IMR-90 (cell line): ENCODE results near the gene NMBR. TPM values are rescaled to one million over a fixed set of nuclear protein-coding genes. Genes with fewer than 3 reads are reported as not detected.

Source experiments
- ATAC-seq: fragments of 200-7000 bp; cut with Tn5 transposase; 2 replicates; pipeline ENCODE4 v1.9.1; 2020; ENCODE audit warnings: low read depth, mild to moderate bottlenecking, moderate library complexity
- BruUV-seq: library from RNA; stranded (reverse); fragments of 400-500 nt; replicated peaks from 2 replicates; lab custom pipeline; 2021; lab: Mats Ljungman, UMichigan
- CTCF ChIA-PET: fragments of 300-600 bp; formaldehyde crosslinking; extraction: SDS; loops from one replicate; lab custom pipeline; 2021; ENCODE audit warnings: antibody characterized with exemption; lab: Yijun Ruan, JAX
- POLR2A ChIA-PET: fragments of 300-600 bp; sonication (Branson Sonifier 250); formaldehyde crosslinking; loops from one replicate; lab custom pipeline; 2022; ENCODE audit warnings: antibody characterized with exemption; ENCODE audit not compliant: unreplicated experiment; lab: Charles Lee
- DNase-seq: peaks from one replicate; pipeline ENCODE4 v3.0.0; 2013
- H2AFZ ChIP-seq: replicated peaks from 2 replicates; pipeline ENCODE3; 2013; ENCODE audit warnings: low read length, mild to moderate bottlenecking; ENCODE audit not compliant: poor library complexity
- H2AK5ac ChIP-seq: 2 replicates; pipeline ENCODE4 v1.6.1; 2013; ENCODE audit warnings: low read depth, low read length, inconsistent platforms
- H2AK9ac ChIP-seq: replicated peaks from 2 replicates; pipeline ENCODE3; 2013; ENCODE audit warnings: mild to moderate bottlenecking, low read depth, low read length, moderate library complexity; ENCODE audit not compliant: poor library complexity
- H2BK120ac ChIP-seq: 2 replicates; pipeline ENCODE4 v1.6.1; 2013; ENCODE audit warnings: low read depth, low read length, inconsistent platforms
- H2BK15ac ChIP-seq: 3 replicates; pipeline ENCODE4 v1.6.1; 2013; ENCODE audit warnings: low read depth, low read length, inconsistent platforms
- H2BK20ac ChIP-seq: 2 replicates; pipeline ENCODE4 v1.6.1; 2013; ENCODE audit warnings: low read depth, mild to moderate bottlenecking, inconsistent platforms, low read length, moderate library complexity
- H2BK5ac ChIP-seq: 2 replicates; pipeline ENCODE4 v1.6.1; 2013; ENCODE audit warnings: mild to moderate bottlenecking, low read depth, low read length, inconsistent platforms; ENCODE audit not compliant: poor library complexity, severe bottlenecking
- H3K14ac ChIP-seq: replicated peaks from 2 replicates; pipeline ENCODE4 v1.6.1; 2013; ENCODE audit warnings: low read depth, low read length, inconsistent platforms
- H3K18ac ChIP-seq: 2 replicates; pipeline ENCODE4 v1.6.1; 2013; ENCODE audit warnings: low read depth, low read length, control low read depth
- H3K23ac ChIP-seq: 2 replicates; pipeline ENCODE4 v1.6.1; 2013; ENCODE audit warnings: low read depth, low read length, inconsistent platforms
- H3K27ac ChIP-seq: 2 replicates; pipeline ENCODE4 v1.5.1; 2013; ENCODE audit warnings: mild to moderate bottlenecking, control low read depth, low read length; ENCODE audit not compliant: insufficient read depth
- H3K27me3 ChIP-seq: 2 replicates; pipeline ENCODE4 v1.6.1; 2013; ENCODE audit warnings: low read length; ENCODE audit not compliant: control insufficient read depth, insufficient read depth
- H3K36me3 ChIP-seq: 2 replicates; pipeline ENCODE4 v1.6.1; 2013; ENCODE audit warnings: low read length, mixed read lengths; ENCODE audit not compliant: control insufficient read depth, insufficient read depth
- H3K4ac ChIP-seq: 2 replicates; pipeline ENCODE4 v1.6.1; 2013; ENCODE audit warnings: low read depth, low read length, inconsistent platforms
- H3K4me1 ChIP-seq: 2 replicates; pipeline ENCODE4 v1.6.1; 2013; ENCODE audit warnings: low read length, mixed read lengths; ENCODE audit not compliant: control insufficient read depth, insufficient read depth
- H3K4me2 ChIP-seq: 2 replicates; pipeline ENCODE4 v1.6.1; 2013; ENCODE audit warnings: low read depth, mild to moderate bottlenecking, control low read depth, low read length, moderate library complexity
- H3K4me3 ChIP-seq: 2 replicates; pipeline ENCODE4 v1.5.1; 2013; ENCODE audit warnings: low read depth, mild to moderate bottlenecking, control low read depth, low read length, moderate library complexity; ENCODE audit not compliant: insufficient read depth
- H3K56ac ChIP-seq: 2 replicates; pipeline ENCODE4 v1.6.1; 2013; ENCODE audit warnings: low read length, inconsistent platforms; ENCODE audit not compliant: insufficient read depth; ENCODE audit errors: extremely low read depth
- H3K79me1 ChIP-seq, 2 experiments: 2 replicates each; pipeline ENCODE4 v1.6.1; 2013; ENCODE audit warnings: low read length in 2 of 2, inconsistent platforms in 1 of 2, low read depth in 1 of 2
- H3K9ac ChIP-seq: 2 replicates; pipeline ENCODE4 v1.6.1; 2013; ENCODE audit warnings: low read depth, low read length, control low read depth
- H3K9me1 ChIP-seq: 2 replicates; pipeline ENCODE4 v1.6.1; 2013; ENCODE audit warnings: low read length, inconsistent platforms; ENCODE audit not compliant: insufficient read depth
- H3K9me3 ChIP-seq: 2 replicates; pipeline ENCODE4 v1.6.1; 2013; ENCODE audit warnings: low read length; ENCODE audit not compliant: control insufficient read depth, insufficient read depth
- H4K20me1 ChIP-seq: 2 replicates; pipeline ENCODE4 v1.6.1; 2013; ENCODE audit warnings: low read length, inconsistent platforms; ENCODE audit not compliant: insufficient read depth
- H4K5ac ChIP-seq: 2 replicates; pipeline ENCODE4 v1.6.1; 2013; ENCODE audit warnings: mild to moderate bottlenecking, low read depth, low read length, control low read depth
- H4K8ac ChIP-seq, 2 experiments: 2 replicates each; pipeline ENCODE4 v1.6.1; 2013; ENCODE audit warnings: low read depth in 2 of 2, low read length in 2 of 2, control low read depth in 1 of 2, inconsistent platforms in 1 of 2
- H4K91ac ChIP-seq: 2 replicates; pipeline ENCODE4 v1.6.1; 2013; ENCODE audit warnings: low read depth, low read length, inconsistent platforms; ENCODE audit not compliant: insufficient read depth
- BHLHE40 ChIP-seq: fragments of 150-350 bp; IDR thresholded peaks from 2 replicates; pipeline ENCODE4 v1.6.1; 2016; ENCODE audit warnings: mild to moderate bottlenecking, low read depth, low read length
- CEBPB ChIP-seq: IDR thresholded peaks from 2 replicates; pipeline ENCODE4 v1.6.1; 2012; ENCODE audit warnings: low read depth, low read length, improper control_type of control experiment
- CHD1 ChIP-seq: IDR thresholded peaks from 2 replicates; pipeline ENCODE4 v1.6.1; 2012; ENCODE audit warnings: low read depth, low read length, improper control_type of control experiment
- FOS ChIP-seq: fragments of 150-350 bp; IDR thresholded peaks from 2 replicates; pipeline ENCODE4 v1.6.1; 2016; ENCODE audit warnings: low read depth, low read length
- MAFK ChIP-seq: IDR thresholded peaks from 2 replicates; pipeline ENCODE4 v1.6.1; 2012; ENCODE audit warnings: low read depth, low read length, improper control_type of control experiment
- MAZ ChIP-seq: IDR thresholded peaks from 2 replicates; pipeline ENCODE4 v1.6.1; 2012; ENCODE audit warnings: low read depth, mild to moderate bottlenecking, low read length, improper control_type of control experiment, moderate library complexity, borderline replicate concordance
- MXI1 ChIP-seq: IDR thresholded peaks from 2 replicates; pipeline ENCODE4 v1.6.1; 2012; ENCODE audit warnings: low read depth, mild to moderate bottlenecking, low read length, moderate library complexity, borderline replicate concordance
- NFE2L2 ChIP-seq: fragments of 150-350 bp; IDR thresholded peaks from 2 replicates; pipeline ENCODE4 v1.6.1; 2016; ENCODE audit warnings: low read depth, mild to moderate bottlenecking, low read length
- POLR2A ChIP-seq: IDR thresholded peaks from 2 replicates; pipeline ENCODE4 v1.6.1; 2012; ENCODE audit warnings: mild to moderate bottlenecking, low read depth, low read length
- RAD21 ChIP-seq: IDR thresholded peaks from 2 replicates; pipeline ENCODE4 v1.6.1; 2012; ENCODE audit warnings: low read length, improper control_type of control experiment
- RCOR1 ChIP-seq: IDR thresholded peaks from 2 replicates; pipeline ENCODE4 v1.6.1; 2012; ENCODE audit warnings: mild to moderate bottlenecking, low read length, improper control_type of control experiment; ENCODE audit not compliant: insufficient replicate concordance
- RFX5 ChIP-seq: IDR thresholded peaks from 2 replicates; pipeline ENCODE4 v1.8.0; 2012; ENCODE audit warnings: low read depth, mild to moderate bottlenecking, low read length, moderate library complexity
- SMC3 ChIP-seq: fragments of 150-350 bp; IDR thresholded peaks from 2 replicates; pipeline ENCODE4 v1.6.1; 2016; ENCODE audit warnings: low read depth, mild to moderate bottlenecking, antibody characterized with exemption, low read length, moderate library complexity
- dilution Hi-C: fragments of 300-500 bp; cut with HindIII; formaldehyde crosslinking; loops from one replicate; pipeline ENCODE4 v1.14.3; 2018; ENCODE audit warnings: low sequenced_read_pairs; ENCODE audit not compliant: unreplicated experiment
- in situ Hi-C: fragments of 300-500 bp; cut with MboI; formaldehyde crosslinking; loops from 3 replicates; pipeline ENCODE4 v1.14.3; 2019; ENCODE audit warnings: low sequenced_read_pairs, inconsistent platforms, mixed read lengths
- intact Hi-C: fragments of 100-400 bp; cut with micrococcal nuclease; formaldehyde crosslinking; loops from 2 replicates; pipeline ENCODE4 v1.10.0; 2022
- polyA plus RNA-seq, 3 experiments: library from polyadenylated mRNA; depleted of rRNA; stranded (reverse); fragments of >200 nt; gene quantifications; 2 replicates each; pipeline ENCODE4 v1.2.3, GENCODE V29; 2012; ENCODE audit warnings: low replicate concordance in 1 of 3
- total RNA-seq: library from RNA; depleted of rRNA; stranded (reverse); fragments of >200 nt; gene quantifications from 2 replicates; pipeline ENCODE4 v1.2.3, GENCODE V29; 2012
- TF ChIP-seq, protein P1 (sequence below): fragments of 150-350 bp; IDR thresholded peaks from 2 replicates; pipeline ENCODE4 v1.6.1; 2016; ENCODE audit warnings: low read depth, mild to moderate bottlenecking, low read length, moderate library complexity, borderline replicate concordance
- TF ChIP-seq, protein P2 (sequence below): fragments of 150-350 bp; IDR thresholded peaks from 2 replicates; pipeline ENCODE4 v1.6.1; 2017; ENCODE audit warnings: mild to moderate bottlenecking, antibody characterized with exemption, low read length, low read depth
- TF ChIP-seq, protein P3 (sequence below): conservative IDR thresholded peaks from 2 replicates; pipeline ENCODE4 v1.5.1; 2012; ENCODE audit warnings: mild to moderate bottlenecking, low read depth, low read length, improper control_type of control experiment

Gene NMBR
- total and polyA plus RNA-seq, 2 of the 4 experiments (the other 2 are of a cell fraction), result not detected

DNA sequence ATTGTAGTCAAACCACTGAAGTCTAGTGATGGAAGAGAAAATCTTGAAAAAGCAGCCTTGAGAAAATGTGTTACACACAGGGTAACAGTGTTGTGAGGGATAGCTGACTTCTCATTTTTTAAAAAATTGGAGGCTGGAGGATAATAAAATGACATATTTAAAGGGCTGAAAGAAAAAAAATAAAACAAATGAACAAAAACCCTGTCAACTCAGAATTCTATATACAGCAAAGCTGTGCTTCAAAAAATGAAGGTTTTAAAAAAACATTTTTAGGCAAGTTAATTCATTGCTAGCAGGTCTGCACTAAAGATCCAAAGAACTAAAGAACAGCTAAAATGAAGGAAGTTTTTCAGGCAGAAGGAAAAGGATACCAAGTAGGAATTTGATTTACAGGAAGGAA lies 31.2 kb upstream of the NMBR start:
- no peak overlapping the region for H3K23ac ChIP-seq
- H3K27me3 ChIP-seq, result no peaks in the 10 kb centered on the region
- no peak overlapping the region for H3K4me2 ChIP-seq
- intact Hi-C loops (no loop called here), dilution Hi-C loops (no loop called here), in situ Hi-C loops (no loop called here)
- H2BK120ac ChIP-seq, result no peak overlapping the region
- BruUV-seq, result no TSS peak
- H2AFZ ChIP-seq, result no peak overlapping the region
- no peak overlapping the region for H3K4me3 ChIP-seq
- no peak overlapping the region for H3K4ac ChIP-seq
- peaks cover 3% of the 10 kb centered on the region; the same call in 1 of the 2 replicates for H3K9me1 ChIP-seq
- H2BK15ac ChIP-seq, result no peak overlapping the region
- H2AK9ac ChIP-seq, result no peak overlapping the region
- no peak overlapping the region for H3K9ac ChIP-seq
- H3K4me1 ChIP-seq, result no peaks in the 10 kb centered on the region
- H3K36me3 ChIP-seq, result peaks cover 19% of the 10 kb centered on the region
- peaks cover 7 to 13% of the 10 kb centered on the region in 2 experiments; a peak in 3 of 4 replicates for H3K79me1 ChIP-seq
- no peak overlapping the region for H2BK20ac ChIP-seq
- no peak overlapping the region for H3K14ac ChIP-seq
- peaks cover 2% of the 10 kb centered on the region; the same call in 1 of the 2 replicates for H3K9me3 ChIP-seq
- DNase-seq (no peak), ATAC-seq (no peak)
- no peak overlapping the region for H3K56ac ChIP-seq
- H4K20me1 ChIP-seq, result no peaks in the 10 kb centered on the region
- TF ChIP-seq, protein P1, sequence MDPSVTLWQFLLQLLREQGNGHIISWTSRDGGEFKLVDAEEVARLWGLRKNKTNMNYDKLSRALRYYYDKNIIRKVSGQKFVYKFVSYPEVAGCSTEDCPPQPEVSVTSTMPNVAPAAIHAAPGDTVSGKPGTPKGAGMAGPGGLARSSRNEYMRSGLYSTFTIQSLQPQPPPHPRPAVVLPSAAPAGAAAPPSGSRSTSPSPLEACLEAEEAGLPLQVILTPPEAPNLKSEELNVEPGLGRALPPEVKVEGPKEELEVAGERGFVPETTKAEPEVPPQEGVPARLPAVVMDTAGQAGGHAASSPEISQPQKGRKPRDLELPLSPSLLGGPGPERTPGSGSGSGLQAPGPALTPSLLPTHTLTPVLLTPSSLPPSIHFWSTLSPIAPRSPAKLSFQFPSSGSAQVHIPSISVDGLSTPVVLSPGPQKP, result no peak
- TF ChIP-seq CEBPB (no peak), BHLHE40 (no peak), FOS (no peak), MAZ (no peak), MXI1 (no peak), RFX5 (no peak), MAFK (no peak), POLR2A (no peak), RCOR1 (no peak), RAD21 (no peak), CHD1 (no peak), NFE2L2 (no peak), SMC3 (no peak)
- TF ChIP-seq, protein P2, sequence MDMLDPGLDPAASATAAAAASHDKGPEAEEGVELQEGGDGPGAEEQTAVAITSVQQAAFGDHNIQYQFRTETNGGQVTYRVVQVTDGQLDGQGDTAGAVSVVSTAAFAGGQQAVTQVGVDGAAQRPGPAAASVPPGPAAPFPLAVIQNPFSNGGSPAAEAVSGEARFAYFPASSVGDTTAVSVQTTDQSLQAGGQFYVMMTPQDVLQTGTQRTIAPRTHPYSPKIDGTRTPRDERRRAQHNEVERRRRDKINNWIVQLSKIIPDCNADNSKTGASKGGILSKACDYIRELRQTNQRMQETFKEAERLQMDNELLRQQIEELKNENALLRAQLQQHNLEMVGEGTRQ, result no peak
- TF ChIP-seq, protein P3, sequence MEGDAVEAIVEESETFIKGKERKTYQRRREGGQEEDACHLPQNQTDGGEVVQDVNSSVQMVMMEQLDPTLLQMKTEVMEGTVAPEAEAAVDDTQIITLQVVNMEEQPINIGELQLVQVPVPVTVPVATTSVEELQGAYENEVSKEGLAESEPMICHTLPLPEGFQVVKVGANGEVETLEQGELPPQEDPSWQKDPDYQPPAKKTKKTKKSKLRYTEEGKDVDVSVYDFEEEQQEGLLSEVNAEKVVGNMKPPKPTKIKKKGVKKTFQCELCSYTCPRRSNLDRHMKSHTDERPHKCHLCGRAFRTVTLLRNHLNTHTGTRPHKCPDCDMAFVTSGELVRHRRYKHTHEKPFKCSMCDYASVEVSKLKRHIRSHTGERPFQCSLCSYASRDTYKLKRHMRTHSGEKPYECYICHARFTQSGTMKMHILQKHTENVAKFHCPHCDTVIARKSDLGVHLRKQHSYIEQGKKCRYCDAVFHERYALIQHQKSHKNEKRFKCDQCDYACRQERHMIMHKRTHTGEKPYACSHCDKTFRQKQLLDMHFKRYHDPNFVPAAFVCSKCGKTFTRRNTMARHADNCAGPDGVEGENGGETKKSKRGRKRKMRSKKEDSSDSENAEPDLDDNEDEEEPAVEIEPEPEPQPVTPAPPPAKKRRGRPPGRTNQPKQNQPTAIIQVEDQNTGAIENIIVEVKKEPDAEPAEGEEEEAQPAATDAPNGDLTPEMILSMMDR, result no peak
- no peak overlapping the region for H2AK5ac ChIP-seq
- POLR2A ChIA-PET, result no interaction called here
- CTCF ChIA-PET, result no interaction called here
- no peak overlapping the region for H4K5ac ChIP-seq
- H3K27ac ChIP-seq, result no peak overlapping the region
- H4K8ac ChIP-seq, result no peak overlapping the region
- H4K91ac ChIP-seq, result no peak overlapping the region
- no peak overlapping the region for H2BK5ac ChIP-seq
- H3K18ac ChIP-seq, result no peak overlapping the region
